Measurements from ENCODE around the gene PRDM16.

DNA sequence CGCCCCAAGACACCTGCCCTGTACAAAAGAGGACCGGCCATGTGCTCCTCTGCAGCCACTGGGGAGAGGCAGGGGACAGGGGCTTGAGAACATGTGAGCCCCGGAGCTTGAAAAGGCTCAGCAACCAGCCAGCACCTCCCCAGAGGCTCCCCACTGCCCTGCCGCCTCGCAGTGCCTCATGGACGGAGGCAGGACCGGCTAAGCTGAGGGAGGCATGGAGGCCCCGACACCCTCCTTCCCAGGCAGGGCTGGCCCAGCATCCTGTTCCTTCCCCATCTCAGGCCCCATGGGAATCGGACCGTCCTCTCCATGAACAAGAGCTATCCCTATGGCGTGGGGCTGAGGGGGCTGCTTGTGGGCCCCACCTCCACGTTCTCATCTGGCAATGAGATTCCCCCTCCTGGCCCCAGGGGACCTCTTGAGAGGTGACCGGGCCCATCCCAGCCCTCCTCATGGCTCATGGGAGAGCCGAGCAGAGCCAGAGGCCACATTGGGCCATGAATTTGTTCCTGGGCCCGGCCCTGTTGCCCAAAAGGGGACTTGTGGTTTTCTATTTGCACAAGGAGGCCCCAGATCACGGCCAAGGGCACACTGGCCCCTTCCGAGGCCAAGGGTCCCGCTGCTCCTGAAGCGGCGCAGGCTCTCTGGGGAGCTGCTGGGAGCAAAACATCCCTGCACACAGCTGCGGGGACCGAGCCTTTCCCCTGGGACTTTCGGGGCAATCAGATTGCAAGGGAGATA lies 320.3 kb downstream of the PRDM16 start:
- TF ChIP-seq POLR2A (IDR thresholded peaks at IDR 0.05) (no peak), CTCF (IDR thresholded peaks at IDR 0.05) (no peak)

Data from thyroid gland (tissue), 4 donors.